Liver (tissue), 9 donors: Measurements from ENCODE around the gene CATSPER3. TPM values are rescaled to one million over a fixed set of nuclear protein-coding genes. Genes with fewer than 3 reads are reported as not detected.

Experiments used
- DNase-seq: peaks from one replicate; pipeline ENCODE4 v3.0.0-alpha.2; 2017; ENCODE audit warnings: low spot score
- H3K27ac ChIP-seq, 2 donors: one replicate each; pipeline ENCODE4 v1.7.0; 2013; ENCODE audit warnings: inconsistent platforms in 2 of 2, low read length in 2 of 2, control low read depth in 1 of 2, low read depth in 1 of 2, mild to moderate bottlenecking in 1 of 2
- H3K27me3 ChIP-seq, 4 donors: one replicate each; pipeline versions ENCODE4 v1.6.1 to v1.7.0; 2013; ENCODE audit warnings: low read length in 3 of 4, inconsistent platforms in 1 of 4, mild to moderate bottlenecking in 1 of 4, moderate library complexity in 1 of 4; ENCODE audit not compliant: control insufficient read depth in 4 of 4, insufficient read depth in 4 of 4
- H3K36me3 ChIP-seq, 4 donors: one replicate each; pipeline versions ENCODE4 v1.6.1 to v1.7.0; 2013; ENCODE audit warnings: low read length in 3 of 4, mild to moderate bottlenecking in 3 of 4, low read depth in 1 of 4, moderate library complexity in 1 of 4; ENCODE audit not compliant: control insufficient read depth in 4 of 4, insufficient read depth in 3 of 4
- H3K4me1 ChIP-seq, 4 donors: one replicate each; pipeline versions ENCODE4 v1.6.1 to v1.7.0; 2013; ENCODE audit warnings: low read length in 3 of 4, mild to moderate bottlenecking in 3 of 4, moderate library complexity in 1 of 4; ENCODE audit not compliant: control insufficient read depth in 4 of 4, insufficient read depth in 4 of 4
- H3K4me3 ChIP-seq, 3 donors: one replicate each; pipeline versions ENCODE4 v1.6.1 to v1.7.0; 2013; ENCODE audit warnings: low read length in 3 of 3, control low read depth in 1 of 3, low read depth in 1 of 3, mild to moderate bottlenecking in 1 of 3
- H3K9ac ChIP-seq, 2 donors: one replicate each; pipeline ENCODE4 v1.7.0; 2013; ENCODE audit warnings: low read length in 2 of 2, mild to moderate bottlenecking in 2 of 2, moderate library complexity in 2 of 2, control low read depth in 1 of 2, low read depth in 1 of 2
- H3K9me3 ChIP-seq, 4 donors: one replicate each; pipeline versions ENCODE4 v1.6.1 to v1.7.0; 2013; ENCODE audit warnings: low read length in 3 of 4; ENCODE audit not compliant: control insufficient read depth in 4 of 4
- ATF3 ChIP-seq: IDR thresholded peaks from 2 replicates; pipeline ENCODE4 v1.6.1; 2016; ENCODE audit warnings: antibody characterized with exemption
- EGR1 ChIP-seq, 2 donors: IDR thresholded peaks; 2 replicates each; pipeline ENCODE4 v1.6.1; 2016 to 2018; ENCODE audit warnings: antibody characterized with exemption in 2 of 2, low read depth in 2 of 2
- FOXA1 ChIP-seq: IDR thresholded peaks from 2 replicates; pipeline ENCODE4 v1.6.1; 2016; ENCODE audit warnings: antibody characterized with exemption
- FOXA2 ChIP-seq: IDR thresholded peaks from 2 replicates; pipeline ENCODE4 v1.6.1; 2016; ENCODE audit warnings: antibody characterized with exemption
- GABPA ChIP-seq, 2 donors: IDR thresholded peaks in 1 of 2; conservative IDR thresholded peaks in 1 of 2; 2 replicates each; pipeline ENCODE4 v1.6.1; 2016; ENCODE audit warnings: antibody characterized with exemption in 2 of 2, mild to moderate bottlenecking in 1 of 2, moderate library complexity in 1 of 2
- HNF4A ChIP-seq, 2 donors: conservative IDR thresholded peaks; 2 replicates each; pipeline ENCODE4 v1.6.1; 2016; ENCODE audit warnings: antibody characterized with exemption in 2 of 2, mild to moderate bottlenecking in 2 of 2
- HNF4G ChIP-seq: IDR thresholded peaks from 2 replicates; pipeline ENCODE4 v1.6.1; 2016; ENCODE audit warnings: antibody characterized with exemption
- JUND ChIP-seq, 2 donors: IDR thresholded peaks; 2 replicates each; pipeline ENCODE4 v1.6.1; 2016; ENCODE audit warnings: antibody characterized with exemption in 2 of 2
- MAX ChIP-seq: IDR thresholded peaks from 2 replicates; pipeline ENCODE4 v1.6.1; 2016; ENCODE audit warnings: antibody characterized with exemption
- NR2F2 ChIP-seq: IDR thresholded peaks from 2 replicates; pipeline ENCODE4 v1.6.1; 2016; ENCODE audit warnings: antibody characterized with exemption
- RAD21 ChIP-seq, 2 donors: IDR thresholded peaks; 2 replicates each; pipeline ENCODE4 v1.6.1; 2016; ENCODE audit warnings: antibody characterized with exemption in 2 of 2, mild to moderate bottlenecking in 2 of 2
- REST ChIP-seq: IDR thresholded peaks from 2 replicates; pipeline ENCODE4 v1.6.1; 2016; ENCODE audit warnings: antibody characterized with exemption, mild to moderate bottlenecking
- RXRA ChIP-seq, 2 donors: IDR thresholded peaks; 2 replicates each; pipeline ENCODE4 v1.6.1; 2017 to 2018; ENCODE audit warnings: antibody characterized with exemption in 2 of 2, mild to moderate bottlenecking in 1 of 2
- SP1 ChIP-seq: IDR thresholded peaks from 2 replicates; pipeline ENCODE4 v1.6.1; 2018; ENCODE audit warnings: antibody characterized with exemption, mild to moderate bottlenecking
- TAF1 ChIP-seq: conservative IDR thresholded peaks from 2 replicates; pipeline ENCODE4 v1.6.1; 2016; ENCODE audit warnings: antibody characterized with exemption, mild to moderate bottlenecking
- YY1 ChIP-seq: IDR thresholded peaks from 2 replicates; pipeline ENCODE4 v1.6.1; 2016; ENCODE audit warnings: antibody characterized with exemption, mild to moderate bottlenecking
- WGBS: extraction: QIAGEN DNeasy Blood & Tissue Kit; methylation state at CpG from one replicate; pipeline ENCODE4 v1.1.7; 2013; 5-methylcytosine and 5-hydroxymethylcytosine counted together
- polyA plus RNA-seq, 2 donors: library from polyadenylated mRNA; stranded (reverse) in 1 of 2; unstranded in 1 of 2; fragments of 200-250 nt in 1 of 2; fragments of >200 nt in 1 of 2; fragmentation: Nextera tagmentation in 1 of 2; extraction: Ambion mirVana in 1 of 2; gene quantifications; one replicate each; pipeline versions ENCODE4 v1.2.1 to v1.2.3, GENCODE V29; 2013 to 2015
- total RNA-seq, 2 donors: library from RNA; depleted of rRNA; stranded (reverse); fragments of >200 nt; gene quantifications; one replicate each; pipeline ENCODE4 v1.2.3, GENCODE V29; 2014
- TF ChIP-seq, protein P1 (sequence below): IDR thresholded peaks from 2 replicates; pipeline ENCODE4 v1.6.1; 2016; ENCODE audit warnings: antibody characterized with exemption
- TF ChIP-seq, protein P2 (sequence below): fragments of 150-350 bp; IDR thresholded peaks from 2 replicates; pipeline ENCODE4 v1.5.1; 2017; ENCODE audit warnings: improper control_type of control experiment, low read depth, low read length; ENCODE audit not compliant: missing input control
- donor health status: healthy.
- donor health status: healthy.
- donor health status: healthy.
- donor health status: healthy.
- donor health status: healthy.

CATSPER3 gene
- total and polyA plus RNA-seq, 4 donors: 0.28 to 0.37 (median 0.34) TPM

DNA sequence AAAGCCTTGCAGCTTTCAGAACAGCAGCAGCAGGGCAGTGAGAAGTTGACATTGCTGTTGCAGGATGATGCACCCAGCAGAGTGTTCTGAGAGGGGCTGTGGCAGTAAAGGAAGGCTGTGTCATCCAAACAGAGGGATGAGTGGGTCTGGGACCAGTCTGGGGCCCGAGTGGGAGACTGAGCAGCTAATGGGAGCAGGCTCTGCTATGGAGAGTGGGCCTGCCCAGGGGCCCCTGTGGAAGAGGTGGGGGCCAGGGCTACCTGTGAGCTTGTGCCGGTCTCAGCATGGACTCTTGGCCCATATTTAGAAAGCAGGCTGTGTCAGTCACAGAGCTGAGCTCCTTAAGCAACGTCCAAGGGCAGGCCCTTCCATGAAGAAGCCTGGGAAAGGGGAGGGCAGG lies 92.3 kb downstream of the CATSPER3 start:
- Histone ChIP-seq H3K27me3 (peaks cover 0 to 2% (median under 1%) of the 10 kb centered on the region in 4 donors), H3K4me1 (no peaks in the 10 kb centered on the region), H3K36me3 (no peaks in the 10 kb centered on the region), H3K9me3 (no peaks in the 10 kb centered on the region), H3K27ac (no peak overlapping the region), H3K4me3 (no peak overlapping the region), H3K9ac (no peak overlapping the region)
- no peak for DNase-seq
- TF ChIP-seq NR2F2 (no peak), HNF4G (no peak), REST (no peak), ATF3 (no peak), JUND (IDR thresholded peaks at IDR 0.05) (no peak), RAD21 (IDR thresholded peaks at IDR 0.05) (no peak), RXRA (IDR thresholded peaks at IDR 0.05) (no peak), HNF4A (conservative IDR thresholded peaks at IDR 0.05) (no peak), FOXA1 (no peak), SP1 (no peak), MAX (no peak), EGR1 (IDR thresholded peaks at IDR 0.05; ENCODE audit: low read depth in 2 of 2) (no peak), GABPA (IDR thresholded peaks at IDR 0.05 in 1 of 2, conservative IDR thresholded peaks at IDR 0.05 in 1 of 2) (no peak), FOXA2 (no peak)
- TF ChIP-seq, protein P1, sequence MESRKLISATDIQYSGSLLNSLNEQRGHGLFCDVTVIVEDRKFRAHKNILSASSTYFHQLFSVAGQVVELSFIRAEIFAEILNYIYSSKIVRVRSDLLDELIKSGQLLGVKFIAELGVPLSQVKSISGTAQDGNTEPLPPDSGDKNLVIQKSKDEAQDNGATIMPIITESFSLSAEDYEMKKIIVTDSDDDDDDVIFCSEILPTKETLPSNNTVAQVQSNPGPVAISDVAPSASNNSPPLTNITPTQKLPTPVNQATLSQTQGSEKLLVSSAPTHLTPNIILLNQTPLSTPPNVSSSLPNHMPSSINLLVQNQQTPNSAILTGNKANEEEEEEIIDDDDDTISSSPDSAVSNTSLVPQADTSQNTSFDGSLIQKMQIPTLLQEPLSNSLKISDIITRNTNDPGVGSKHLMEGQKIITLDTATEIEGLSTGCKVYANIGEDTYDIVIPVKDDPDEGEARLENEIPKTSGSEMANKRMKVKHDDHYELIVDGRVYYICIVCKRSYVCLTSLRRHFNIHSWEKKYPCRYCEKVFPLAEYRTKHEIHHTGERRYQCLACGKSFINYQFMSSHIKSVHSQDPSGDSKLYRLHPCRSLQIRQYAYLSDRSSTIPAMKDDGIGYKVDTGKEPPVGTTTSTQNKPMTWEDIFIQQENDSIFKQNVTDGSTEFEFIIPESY: no peak
- TF ChIP-seq, protein P2, sequence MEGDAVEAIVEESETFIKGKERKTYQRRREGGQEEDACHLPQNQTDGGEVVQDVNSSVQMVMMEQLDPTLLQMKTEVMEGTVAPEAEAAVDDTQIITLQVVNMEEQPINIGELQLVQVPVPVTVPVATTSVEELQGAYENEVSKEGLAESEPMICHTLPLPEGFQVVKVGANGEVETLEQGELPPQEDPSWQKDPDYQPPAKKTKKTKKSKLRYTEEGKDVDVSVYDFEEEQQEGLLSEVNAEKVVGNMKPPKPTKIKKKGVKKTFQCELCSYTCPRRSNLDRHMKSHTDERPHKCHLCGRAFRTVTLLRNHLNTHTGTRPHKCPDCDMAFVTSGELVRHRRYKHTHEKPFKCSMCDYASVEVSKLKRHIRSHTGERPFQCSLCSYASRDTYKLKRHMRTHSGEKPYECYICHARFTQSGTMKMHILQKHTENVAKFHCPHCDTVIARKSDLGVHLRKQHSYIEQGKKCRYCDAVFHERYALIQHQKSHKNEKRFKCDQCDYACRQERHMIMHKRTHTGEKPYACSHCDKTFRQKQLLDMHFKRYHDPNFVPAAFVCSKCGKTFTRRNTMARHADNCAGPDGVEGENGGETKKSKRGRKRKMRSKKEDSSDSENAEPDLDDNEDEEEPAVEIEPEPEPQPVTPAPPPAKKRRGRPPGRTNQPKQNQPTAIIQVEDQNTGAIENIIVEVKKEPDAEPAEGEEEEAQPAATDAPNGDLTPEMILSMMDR: no peak
- WGBS: 84% methylated on average over 3 of the region's 3 CpGs

DNA sequence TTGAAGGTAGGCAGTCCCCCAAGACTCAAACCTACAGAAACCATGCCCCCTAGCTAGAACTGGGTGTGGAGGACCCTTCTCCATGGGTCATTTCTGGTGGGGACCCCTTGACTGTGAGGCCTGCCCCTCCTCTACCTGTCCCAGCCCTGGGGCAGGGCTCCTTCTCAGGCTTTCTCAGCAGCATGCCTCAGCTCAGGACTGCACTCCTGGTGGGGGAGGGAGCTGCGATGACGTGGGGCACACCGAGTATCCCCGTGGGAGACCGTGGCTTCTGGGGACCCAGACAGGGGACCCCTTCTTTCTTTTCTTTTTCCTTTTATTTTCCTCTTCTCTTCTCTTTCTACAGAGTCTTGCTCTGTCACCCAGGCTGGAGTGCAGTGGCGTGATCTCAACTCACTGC lies 93.3 kb downstream of the CATSPER3 start:
- H3K27ac ChIP-seq: no peak overlapping the region
- H3K9me3 ChIP-seq: no peaks in the 10 kb centered on the region
- no peak for DNase-seq
- H3K4me1 ChIP-seq: no peaks in the 10 kb centered on the region
- 91% methylated on average over 6 of the region's 6 CpGs for WGBS
- no peaks in the 10 kb centered on the region for H3K36me3 ChIP-seq
- H3K4me3 ChIP-seq: no peak overlapping the region
- H3K27me3 ChIP-seq: peaks cover 0 to 2% (median under 1%) of the 10 kb centered on the region in 4 donors
- H3K9ac ChIP-seq: no peak overlapping the region
- TF ChIP-seq HNF4G (no peak), GABPA (IDR thresholded peaks at IDR 0.05 in 1 of 2, conservative IDR thresholded peaks at IDR 0.05 in 1 of 2) (no peak), FOXA1 (no peak), MAX (no peak), HNF4A (conservative IDR thresholded peaks at IDR 0.05) (no peak), NR2F2 (no peak), RXRA (IDR thresholded peaks at IDR 0.05) (no peak), TAF1 (no peak), RAD21 (IDR thresholded peaks at IDR 0.05) (no peak), YY1 (no peak), FOXA2 (no peak)
- TF ChIP-seq, protein P1: no peak
- TF ChIP-seq, protein P2: no peak
